NCI-H146 (cell line): ENCODE results near the gene SH3BGRL.

ENCODE experiments used
- DNase-seq: peaks from one replicate; lab custom pipeline; 2025; lab: John Stamatoyannopoulos, UW

SH3BGRL gene

DNA sequence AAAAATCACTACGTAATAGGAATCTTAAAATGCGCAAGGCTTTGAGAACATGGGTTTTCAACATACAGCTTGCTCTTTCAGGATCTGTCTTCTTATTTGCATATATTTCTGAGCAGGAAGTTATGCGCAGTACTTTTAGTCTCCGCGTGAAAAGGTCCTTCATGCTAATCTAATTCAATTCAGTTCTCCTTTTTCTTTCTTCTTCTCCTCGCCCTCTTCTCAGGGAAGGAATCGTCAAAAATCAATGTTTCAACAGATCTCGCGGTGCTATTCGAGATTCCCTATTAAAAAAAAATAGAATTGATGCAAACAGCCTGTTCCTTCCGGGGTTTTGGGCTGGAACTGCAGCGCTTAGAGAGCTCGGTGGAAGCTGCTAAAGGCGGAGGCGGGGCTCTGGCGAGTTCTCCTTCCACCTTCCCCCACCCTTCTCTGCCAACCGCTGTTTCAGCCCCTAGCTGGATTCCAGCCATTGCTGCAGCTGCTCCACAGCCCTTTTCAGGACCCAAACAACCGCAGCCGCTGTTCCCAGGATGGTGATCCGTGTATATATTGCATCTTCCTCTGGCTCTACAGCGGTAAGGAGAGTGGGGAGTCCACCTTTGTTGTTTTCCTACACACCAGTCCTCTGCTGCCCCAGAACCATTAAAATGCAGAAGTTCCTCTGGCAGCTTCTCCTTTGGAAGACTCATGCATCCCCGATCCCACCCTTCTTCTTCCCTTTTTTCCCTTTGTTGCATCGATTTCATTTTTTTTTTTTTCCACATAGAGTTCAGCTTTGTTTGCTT, at the start of gene SH3BGRL, which contains the start of gene HMGN5:
TSS of gene SH3BGRL (plus strand) at position 432 of the 785 bp plus-strand sequence. CDS start at position 531, 99 bp downstream.
TSS of gene HMGN5 (minus strand) at position 243 of the 785 bp plus-strand sequence. CDS start 80,364 bp downstream, outside the sequence.
- DNase-seq: peak; percentile 9

DNA sequence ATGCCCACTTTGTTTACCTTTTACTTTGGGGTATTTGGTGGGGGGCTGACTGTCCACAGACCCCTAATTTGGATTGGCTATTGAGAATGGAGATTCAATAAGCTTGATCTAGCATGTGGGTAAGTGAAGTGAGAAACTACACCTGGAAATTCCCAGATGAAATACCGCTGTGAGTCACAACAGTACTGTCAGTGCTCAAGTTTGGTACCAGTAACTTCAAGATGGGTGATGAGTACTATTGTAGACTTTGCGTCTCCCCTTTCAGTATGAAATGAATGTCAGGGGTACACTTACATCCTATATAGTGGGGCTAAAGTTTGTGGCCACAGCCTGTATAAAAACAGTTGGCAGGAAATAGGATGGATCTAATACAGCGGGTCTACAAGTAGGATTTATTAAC, 33.5 kb upstream of the SH3BGRL start:
- no peak for DNase-seq

DNA sequence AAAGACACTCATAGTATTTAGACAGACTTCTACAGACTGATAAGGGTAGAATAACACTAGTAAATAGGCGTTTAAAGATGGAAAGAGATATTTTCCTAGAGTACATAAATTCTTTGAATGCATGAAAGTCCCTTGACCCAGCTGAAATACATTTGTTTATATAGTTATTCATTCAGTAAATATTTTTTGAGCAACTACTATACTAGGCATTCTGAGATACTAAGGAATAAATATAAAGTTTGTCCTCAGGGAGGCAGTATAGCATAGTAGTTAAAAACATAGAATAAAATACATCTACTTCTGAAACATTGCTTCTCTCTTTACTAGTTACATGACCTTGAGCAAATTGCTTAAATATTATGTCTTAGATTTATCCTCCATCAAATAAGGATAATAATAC, 27.6 kb upstream of the SH3BGRL start:
- no peak for DNase-seq

DNA sequence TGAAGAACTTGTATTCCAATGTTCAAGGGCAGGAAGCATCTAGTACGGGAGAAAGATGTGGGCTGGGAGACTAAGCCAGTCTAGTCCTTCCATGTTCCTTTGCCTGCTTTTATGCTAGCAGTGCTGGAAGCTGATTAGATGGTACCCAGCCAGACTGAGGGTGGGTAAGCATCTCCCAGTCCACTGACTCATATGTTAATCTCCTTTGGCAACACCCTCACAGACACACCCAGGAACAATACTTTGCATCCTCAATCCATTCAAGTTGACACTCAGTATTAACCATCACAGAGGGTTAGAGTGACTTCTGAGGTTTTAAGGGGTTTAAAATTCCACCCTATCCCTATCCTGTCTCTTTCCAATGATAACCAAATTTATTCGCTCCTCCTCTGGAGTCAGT, 6.6 kb upstream of the SH3BGRL start:
- no peak for DNase-seq

DNA sequence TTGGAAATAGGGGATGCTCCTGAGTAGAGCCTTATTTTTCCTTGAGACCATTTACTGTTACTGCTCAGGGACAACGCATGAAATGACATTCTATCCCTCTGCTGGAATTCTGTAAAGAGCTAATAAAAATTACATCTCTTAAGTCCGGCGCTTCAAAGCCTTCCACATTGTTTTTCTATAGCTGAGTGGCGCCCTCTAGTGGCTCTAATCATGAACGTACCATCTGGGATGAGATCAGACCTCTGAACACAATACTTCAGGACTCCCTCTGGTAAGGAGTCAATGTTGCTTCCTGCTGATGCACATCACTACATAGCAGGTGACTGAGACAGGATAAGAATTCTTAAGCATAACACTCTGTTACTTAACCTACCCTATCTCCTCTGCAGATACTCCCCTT, 6.2 kb upstream of the SH3BGRL start:
- peak; percentile 2 for DNase-seq

DNA sequence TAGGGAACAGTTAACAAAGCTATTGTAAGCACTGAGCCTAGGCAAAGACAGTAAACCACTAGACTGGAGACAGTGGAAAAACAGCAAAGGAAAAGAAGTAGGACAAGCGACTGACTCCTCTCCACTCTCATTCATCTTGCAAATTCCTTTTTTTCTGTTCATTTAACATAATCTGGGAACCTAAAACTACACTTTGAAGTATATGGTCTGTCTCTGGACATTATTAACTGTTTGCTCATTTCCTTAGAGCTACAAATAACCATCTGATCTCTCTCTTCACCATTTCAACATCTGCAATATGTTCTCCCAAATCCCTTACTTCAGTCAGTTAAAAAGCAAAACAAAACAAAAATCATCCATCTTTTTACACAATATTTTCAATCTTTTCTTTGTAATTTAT, 831 bp upstream of the SH3BGRL start:
- DNase-seq: no peak

DNA sequence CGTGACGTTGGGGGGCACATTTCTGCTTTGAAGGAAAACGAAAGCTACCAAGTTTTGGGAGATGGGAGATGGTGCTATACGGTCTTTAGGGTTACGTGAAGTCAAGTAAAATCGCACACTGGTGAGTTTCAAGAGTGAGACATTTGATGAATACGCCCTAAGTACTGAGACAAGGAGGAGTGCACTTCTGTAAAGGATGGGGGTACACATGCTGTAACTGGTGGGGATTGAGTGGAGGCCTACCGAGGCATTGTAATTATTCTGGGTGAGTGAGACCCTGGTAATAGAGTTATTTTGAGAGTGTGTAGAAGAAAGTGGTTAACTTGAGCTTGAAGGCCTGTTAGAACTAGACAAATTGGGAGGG, 536 bp downstream of the SH3BGRL start:
- no peak for DNase-seq

DNA sequence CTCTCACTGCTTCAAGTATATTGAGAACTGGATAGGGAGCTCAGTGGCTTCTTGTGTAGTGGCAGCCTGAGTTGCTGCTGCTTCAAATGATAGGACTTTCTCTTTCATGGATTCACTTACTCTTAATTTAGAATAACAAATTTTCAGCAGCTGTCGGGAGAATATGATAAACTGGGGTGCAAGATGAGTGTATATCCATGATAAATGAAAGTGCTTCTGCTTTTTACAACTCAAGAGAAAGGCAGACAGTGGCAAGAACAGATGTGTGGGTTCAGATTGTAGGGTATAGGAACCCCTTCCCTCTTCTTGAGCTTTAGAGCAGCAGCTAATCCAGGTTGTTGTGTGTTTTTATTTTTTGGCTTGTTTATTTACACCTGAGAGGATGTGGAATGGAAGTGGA, 1.0 kb downstream of the SH3BGRL start:
- no peak for DNase-seq

DNA sequence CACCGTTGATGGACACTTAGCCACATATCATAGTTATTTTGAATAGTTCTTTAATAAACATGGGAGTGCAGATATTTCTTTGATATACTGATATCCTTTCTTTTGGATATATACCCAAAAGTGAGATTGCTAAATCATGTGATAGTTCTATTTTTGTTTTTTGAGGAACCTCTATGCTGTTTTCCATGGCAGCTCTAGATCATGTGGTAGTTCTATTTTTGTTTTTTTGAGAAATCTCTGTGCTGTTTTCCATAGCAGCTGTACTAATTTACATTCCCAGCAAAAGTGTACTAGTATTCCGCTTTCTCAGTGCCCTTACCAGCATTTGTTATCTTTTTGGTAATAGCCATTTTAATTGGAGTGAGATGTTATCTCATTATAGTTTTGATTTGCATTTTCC, 3.6 kb downstream of the SH3BGRL start:
- no peak for DNase-seq

DNA sequence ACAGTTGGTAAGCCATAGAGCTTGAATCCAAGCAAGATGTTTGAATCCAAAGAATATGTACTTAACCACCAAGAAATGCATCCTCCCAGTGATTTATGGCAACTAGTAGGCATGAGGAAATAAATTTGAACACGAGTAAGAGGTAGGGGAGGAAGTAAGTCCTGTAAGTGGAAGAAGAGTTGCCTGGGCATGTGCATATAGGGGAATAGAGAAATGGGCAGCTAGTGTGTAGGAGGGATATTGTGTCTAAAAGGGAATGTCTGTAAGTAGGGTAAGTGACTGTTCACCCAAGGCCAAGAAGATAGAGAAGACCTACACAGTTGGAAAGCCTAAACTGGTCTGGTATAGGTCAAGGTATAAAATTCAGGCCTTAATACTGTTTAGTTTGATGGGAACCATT, 4.6 kb downstream of the SH3BGRL start:
- DNase-seq: no peak

DNA sequence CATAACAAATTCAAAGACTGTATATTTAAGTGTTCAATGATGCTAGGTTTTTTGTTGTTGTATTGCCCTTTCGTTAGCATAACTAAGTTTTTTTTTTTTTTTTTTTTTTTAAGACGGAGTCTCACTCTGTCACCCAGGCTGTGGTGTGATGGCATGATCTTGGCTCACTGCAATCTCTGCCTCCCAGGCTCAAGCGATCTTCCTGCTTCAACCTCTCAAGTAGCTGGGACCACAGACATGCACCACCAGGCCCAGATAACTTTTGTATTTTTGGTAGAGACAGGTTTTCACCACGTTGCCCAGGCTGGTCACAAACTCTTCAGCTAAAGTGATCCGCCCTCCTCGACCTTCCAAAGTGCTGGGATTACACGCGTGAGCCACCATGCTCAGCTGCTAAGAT, 7.0 kb downstream of the SH3BGRL start:
- DNase-seq: no peak

DNA sequence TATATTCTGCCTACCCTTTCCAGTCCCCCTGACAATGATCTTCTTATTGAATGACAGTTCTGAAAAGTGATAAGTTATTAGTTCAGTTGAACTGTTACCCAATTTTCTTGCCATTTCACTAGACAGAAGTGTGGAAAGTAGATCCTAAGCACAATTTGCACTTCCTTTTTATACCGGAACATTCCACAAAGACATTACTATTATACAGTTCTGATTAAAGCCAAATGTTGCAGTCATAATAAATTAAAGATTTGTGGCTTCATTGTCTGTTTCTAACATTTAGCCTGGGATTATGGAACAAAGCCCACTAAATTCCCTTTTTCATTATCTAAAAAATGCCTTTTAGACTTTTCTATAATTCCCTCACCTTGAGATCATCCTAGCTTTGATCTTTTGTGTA, 13.8 kb downstream of the SH3BGRL start:
- no peak for DNase-seq

DNA sequence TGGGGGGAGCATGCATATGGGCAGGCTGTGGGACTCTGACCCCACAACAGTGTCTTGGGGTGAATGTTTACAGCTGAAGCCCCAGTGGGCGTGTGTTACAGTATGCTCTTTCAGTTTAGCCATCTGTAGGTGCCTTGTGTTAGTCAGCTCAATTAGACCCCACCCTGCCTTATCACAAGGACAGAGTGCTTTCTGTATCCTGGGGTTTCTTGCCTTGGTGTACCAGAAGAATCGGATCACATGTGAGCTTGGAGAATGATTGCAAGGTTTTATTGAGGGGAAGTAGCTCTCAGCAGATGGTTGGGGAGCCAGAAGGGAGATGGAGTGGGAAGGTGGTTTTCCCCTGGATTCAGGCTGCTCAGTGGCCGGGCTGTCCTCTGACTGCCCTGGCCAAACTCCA, 27.3 kb downstream of the SH3BGRL start:
- DNase-seq: no peak

DNA sequence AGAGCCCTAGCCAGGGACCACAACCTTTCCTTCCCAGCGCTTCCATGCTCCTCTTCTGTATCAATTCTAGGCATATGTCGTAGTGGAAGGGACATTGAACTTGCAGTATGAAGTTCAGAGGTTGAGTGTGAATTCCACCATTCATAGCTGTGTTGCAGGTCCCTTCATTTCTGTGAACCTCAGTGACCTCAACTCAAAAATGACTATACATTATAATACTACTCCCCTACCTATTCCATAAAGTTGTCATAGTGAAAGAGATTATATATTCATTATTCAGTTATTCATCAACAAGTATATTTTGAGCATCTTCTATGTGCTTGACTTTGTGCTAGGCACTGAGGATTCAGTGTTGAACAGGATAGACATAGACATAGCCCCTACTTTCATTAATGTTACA, 28.0 kb downstream of the SH3BGRL start:
- DNase-seq: no peak

DNA sequence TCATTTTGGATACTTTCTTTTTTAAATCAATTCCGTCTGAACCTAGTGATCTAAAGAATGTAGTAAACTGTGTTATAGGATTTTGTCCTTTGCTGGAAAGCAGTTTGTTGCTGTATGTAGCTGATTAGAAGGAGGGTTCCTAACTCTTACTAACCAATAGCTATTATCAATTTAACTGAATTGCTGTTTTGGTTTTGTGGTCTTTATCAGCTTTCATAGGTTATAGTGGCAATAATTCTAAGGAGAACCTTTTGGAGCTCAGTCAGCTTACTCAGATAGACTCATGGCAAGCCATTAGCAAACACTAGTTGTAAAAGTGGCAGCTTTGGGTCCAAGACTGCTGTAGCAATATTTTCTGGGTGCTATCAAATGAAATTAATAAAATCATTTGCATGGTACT, 29.6 kb downstream of the SH3BGRL start:
- no peak for DNase-seq

DNA sequence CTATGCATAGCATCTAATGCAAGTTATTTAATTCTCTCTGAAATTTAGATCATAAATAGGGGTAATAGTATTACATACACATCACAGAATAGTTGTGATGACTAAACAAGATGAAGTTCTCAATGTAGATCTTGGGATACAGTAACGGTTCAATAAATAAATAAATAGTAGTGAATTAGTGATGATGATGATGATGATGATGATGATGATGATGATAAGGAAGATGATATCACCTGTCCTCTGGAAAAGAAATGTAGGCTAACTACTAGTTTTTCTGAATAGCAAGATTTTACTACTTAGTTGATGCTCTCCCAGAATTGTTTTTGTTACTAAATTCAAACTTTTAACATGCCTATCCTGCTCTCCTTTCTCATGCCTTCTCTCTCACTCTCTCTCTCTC, 30.3 kb downstream of the SH3BGRL start:
- DNase-seq: no peak

DNA sequence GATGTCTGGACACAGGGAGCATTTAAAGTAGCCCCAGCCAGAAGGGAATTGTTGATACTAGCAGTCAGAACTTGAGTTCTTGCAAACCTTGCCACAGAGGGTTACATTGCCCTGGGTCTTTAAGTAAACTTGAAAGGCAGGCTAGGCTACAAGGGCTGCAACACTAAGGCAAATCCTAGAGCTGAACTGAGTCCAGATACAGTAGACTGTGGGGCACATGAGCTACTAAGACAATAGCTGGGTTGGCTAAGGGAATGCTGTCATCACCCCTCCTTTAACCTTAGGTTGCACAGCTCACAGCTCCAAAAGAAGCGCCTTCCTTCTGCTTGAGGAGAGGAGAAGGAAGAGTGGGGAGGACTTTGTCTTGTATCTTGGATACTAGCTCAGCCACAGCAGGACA, 35.6 kb downstream of the SH3BGRL start:
- DNase-seq: no peak

DNA sequence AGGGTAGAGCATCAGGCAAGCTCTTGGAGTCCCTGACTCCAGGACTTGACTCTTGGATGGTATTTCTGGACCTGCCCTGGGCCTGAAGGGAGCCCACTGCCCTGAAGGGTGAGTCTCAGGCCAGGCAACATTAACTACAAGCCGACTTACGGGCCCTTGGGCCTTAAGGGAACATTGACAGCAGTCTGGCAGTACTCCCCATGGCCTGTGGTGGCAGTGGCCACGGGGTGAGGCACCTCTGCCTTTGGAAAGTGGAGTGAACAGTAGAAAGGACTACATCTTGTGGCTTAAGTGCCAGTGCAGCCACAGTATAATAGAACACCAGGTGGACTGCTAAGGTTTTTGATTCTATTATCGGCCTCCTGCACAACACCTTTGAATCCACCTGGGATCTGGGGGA, 36.3 kb downstream of the SH3BGRL start:
- DNase-seq: no peak

DNA sequence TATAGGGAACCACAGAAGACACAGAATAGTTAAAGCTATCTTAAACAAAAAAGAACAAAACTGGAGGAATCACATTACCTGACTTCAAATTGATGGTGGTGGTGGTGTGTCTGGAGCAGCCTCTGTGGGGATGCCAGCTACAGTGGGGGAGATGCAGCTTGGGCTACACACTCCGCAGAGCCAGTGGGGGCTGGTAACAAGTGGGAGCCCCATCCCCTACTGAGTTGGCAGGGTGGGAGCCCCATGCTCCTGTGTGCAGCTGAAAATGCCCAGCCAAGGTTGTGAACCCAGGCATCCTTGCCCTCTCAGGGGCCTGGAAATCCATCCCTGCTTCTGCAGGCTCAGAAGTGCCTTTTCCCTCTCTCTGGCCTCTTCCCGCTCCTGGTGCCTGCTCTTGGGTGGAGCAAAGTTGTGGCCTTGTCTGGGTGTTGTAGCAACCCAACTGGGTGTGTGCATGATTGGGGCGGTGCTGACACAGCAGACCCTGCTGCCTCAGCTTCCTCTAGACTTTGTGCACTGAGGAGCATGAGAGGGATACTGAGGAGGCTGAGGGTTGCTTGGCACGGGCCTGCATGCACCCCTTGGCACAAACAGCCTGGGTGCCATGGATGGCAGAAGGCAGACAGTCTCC, 38.9 kb downstream of the SH3BGRL start:
- DNase-seq: no peak

DNA sequence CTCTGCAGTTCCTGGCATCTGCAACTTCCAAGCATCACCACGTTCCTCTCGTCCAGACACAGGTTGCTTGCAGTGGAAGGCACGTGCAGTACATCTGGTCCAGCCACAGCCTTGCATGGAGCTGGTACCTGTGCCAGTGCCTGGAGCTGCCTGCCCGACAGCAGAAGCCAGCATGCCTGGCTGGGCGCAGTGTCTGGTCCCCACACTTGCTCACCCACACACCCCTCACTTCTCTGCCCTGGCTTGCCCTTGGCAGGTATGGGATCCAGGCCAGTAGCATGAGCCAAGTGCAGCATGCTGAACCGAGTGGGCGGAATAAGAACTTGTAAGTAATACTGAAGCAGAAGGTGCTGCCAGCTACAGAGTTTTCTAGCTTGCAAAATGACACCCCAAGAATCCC, 39.9 kb downstream of the SH3BGRL start:
- no peak for DNase-seq

DNA sequence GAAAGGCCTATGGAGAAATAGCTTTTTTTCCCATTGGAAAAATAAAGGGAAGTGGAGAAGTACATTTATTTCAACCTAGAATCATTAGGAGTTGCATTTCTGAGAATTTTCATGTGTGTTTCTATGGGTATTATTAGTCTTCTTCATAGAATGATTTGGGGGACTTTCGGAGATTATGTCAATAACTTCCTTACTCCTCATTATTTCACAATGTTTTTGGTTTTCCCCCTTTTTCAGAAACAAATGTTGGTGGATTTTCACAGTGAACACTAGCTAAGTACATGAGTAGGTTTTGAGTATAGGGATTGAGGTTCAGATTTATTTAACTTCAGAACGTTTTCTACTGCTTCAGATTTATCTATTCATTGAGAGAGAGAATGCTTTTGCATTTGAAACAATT, 54.0 kb downstream of the SH3BGRL start:
- no peak for DNase-seq

DNA sequence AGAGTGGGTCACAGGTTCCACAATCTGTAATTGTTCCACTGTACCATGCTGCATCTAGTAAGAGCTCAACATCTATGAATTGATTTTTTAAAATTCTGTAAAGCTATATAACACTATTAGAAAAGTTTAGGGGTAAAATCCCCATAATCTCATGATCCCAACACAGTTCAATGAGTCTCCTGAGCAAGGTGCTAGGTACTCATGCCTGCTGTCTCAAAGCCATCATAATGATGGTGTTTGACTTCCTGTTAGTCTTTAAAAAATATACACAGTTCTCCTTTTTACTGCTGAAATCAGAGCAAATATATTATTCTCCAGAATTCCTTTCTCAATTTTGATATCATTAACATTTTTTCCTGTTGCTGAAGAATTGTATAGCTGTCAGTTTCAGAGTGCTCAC, 55.9 kb downstream of the SH3BGRL start:
- DNase-seq: no peak

DNA sequence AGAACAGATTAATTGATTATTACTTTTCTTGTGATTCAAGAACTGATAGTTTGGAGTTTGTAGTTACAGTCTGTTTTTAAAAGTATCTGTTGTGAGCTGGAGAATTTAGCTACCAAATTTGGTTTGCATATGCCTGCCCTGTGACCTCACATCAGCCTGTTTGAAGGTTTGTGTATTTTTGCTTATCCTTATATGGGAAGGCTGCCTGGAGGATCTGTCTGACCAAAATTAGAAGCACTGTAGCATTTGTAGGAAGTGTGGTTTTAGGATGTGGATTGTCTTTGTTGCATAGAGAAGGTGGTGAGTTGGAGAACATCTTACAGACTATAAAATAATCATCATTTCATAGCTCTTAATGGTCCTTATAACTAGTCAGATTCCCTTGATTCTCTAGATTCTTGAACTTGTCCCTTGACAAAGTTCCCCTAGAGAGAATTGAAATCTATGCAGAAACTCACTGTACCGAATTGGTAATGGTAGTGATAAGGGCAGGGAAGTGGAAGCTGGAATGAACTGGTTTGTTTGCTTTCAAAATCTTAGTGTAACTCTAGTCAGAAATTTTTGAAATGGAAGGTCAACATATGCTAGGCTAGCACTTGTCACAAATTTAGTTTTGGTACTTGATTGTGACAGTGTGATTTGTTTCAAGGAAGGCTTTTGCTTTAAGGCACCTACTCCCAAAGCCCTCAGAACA, 57.3 kb downstream of the SH3BGRL start:
- no peak for DNase-seq
